Erythroblast (primary cell): Measurements from ENCODE around the gene CASP2.

Experiments used
- GATA1 ChIP-seq: IDR thresholded peaks from 2 replicates; pipeline ENCODE4 v1.6.1; 2011; ENCODE audit warnings: low read depth, mild to moderate bottlenecking, control low read depth, low read length, moderate library complexity
- POLR2A ChIP-seq: IDR thresholded peaks from 2 replicates; pipeline ENCODE4 v1.6.1; 2011; ENCODE audit warnings: mild to moderate bottlenecking, low read length

DNA sequence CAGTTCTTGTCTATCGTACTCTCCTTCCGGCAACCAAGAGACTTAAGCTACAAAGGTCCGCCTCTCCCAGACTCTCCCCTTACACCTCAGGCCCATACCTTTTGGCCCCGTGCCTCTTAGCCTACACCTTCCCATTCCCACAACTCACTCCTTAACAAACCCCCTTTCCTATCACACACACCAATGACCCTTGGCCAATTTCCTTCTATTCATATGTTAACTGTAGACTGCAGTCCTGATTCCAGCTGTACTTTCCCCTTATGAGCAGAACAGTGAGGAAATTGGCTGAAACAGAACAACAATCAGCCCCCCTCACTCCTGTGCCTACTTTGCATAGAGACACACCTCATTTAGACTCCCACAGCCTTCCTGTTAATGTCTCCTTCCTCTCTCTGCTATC lies 4.8 kb upstream of the CASP2 start:
- no peak for TF ChIP-seq POLR2A
- no peak for TF ChIP-seq GATA1
